ENCODE data around the gene TNC. TPM values are rescaled to one million over a fixed set of nuclear protein-coding genes. Genes with fewer than 3 reads are reported as not detected.

TNC gene
- total RNA-seq, 2 donors from 2014 or later, result 1.6 to 4.2 TPM

- Histone ChIP-seq H3K27me3 (no peaks in the 10 kb centered on the region), H3K9me3 (no peaks in the 10 kb centered on the region), H3K4me3 (no peak overlapping the region), H3K27ac (no peak overlapping the region), H3K36me3 (replicated peaks in 1 of 2; ENCODE audit: insufficient read depth in 1 of 2, low read depth in 2 of 2) (no peaks in the 10 kb centered on the region), H3K4me1 (no peaks in the 10 kb centered on the region)
- intact Hi-C loops (cut with DNase I), result no loop called here
- DNase-seq, result no peak
- no peak for ATAC-seq
- 70 to 72% methylated on average over 8 of the region's 8 CpGs for WGBS, 2 donors
- no peak for TF ChIP-seq POLR2A (IDR thresholded peaks at IDR 0.05)
- no peak for TF ChIP-seq CTCF (IDR thresholded peaks at IDR 0.05)
Measured at GRCh38 chr9:115002371-115003120, 115.4 kb downstream of the TNC start.

- Histone ChIP-seq H3K4me3 (no peak overlapping the region), H3K27me3 (no peaks in the 10 kb centered on the region), H3K9me3 (no peaks in the 10 kb centered on the region), H3K4me1 (peaks cover 11% of the 10 kb centered on the region), H3K27ac (no peak overlapping the region), H3K36me3 (replicated peaks in 1 of 2; ENCODE audit: insufficient read depth in 1 of 2, low read depth in 2 of 2) (no peaks in the 10 kb centered on the region)
- DNase-seq (no peak), ATAC-seq (no peak)
- 70 to 76% methylated on average over 7 of the region's 7 CpGs for WGBS, 2 donors
- TF ChIP-seq POLR2A (IDR thresholded peaks at IDR 0.05) (no peak), CTCF (IDR thresholded peaks at IDR 0.05) (no peak)
- intact Hi-C loops (cut with DNase I), result no loop called here
Measured at GRCh38 chr9:115000217-115000639, 117.7 kb downstream of the TNC start.

GRCh38 chr9:114998326-114998725 lies 119.6 kb downstream of the TNC start:
- TF ChIP-seq CTCF (IDR thresholded peaks at IDR 0.05) (no peak), POLR2A (IDR thresholded peaks at IDR 0.05) (no peak)
- no peak for ATAC-seq
- H3K27me3 ChIP-seq, result no peaks in the 10 kb centered on the region
- peaks cover 11% of the 10 kb centered on the region for H3K4me1 ChIP-seq
- no peaks in the 10 kb centered on the region for H3K36me3 ChIP-seq (replicated peaks in 1 of 2; ENCODE audit: insufficient read depth in 1 of 2, low read depth in 2 of 2)
- DNase-seq, result no peak
- 66 to 67% methylated on average over 2 of the region's 2 CpGs for WGBS, 2 donors
- intact Hi-C loops (cut with DNase I), result no loop called here
- H3K4me3 ChIP-seq, result no peak overlapping the region
- no peak overlapping the region for H3K27ac ChIP-seq
- H3K9me3 ChIP-seq, result no peaks in the 10 kb centered on the region

GRCh38 chr9:114995681-114996221 lies 122.2 kb downstream of the TNC start:
- ATAC-seq (peak; percentile 95), DNase-seq (peak in 3 of 4 donors; percentile 26 to 55 (median 42))
- Histone ChIP-seq H3K36me3 (replicated peaks in 1 of 2; ENCODE audit: insufficient read depth in 1 of 2, low read depth in 2 of 2) (no peaks in the 10 kb centered on the region), H3K9me3 (no peaks in the 10 kb centered on the region), H3K27ac (peak overlapping the region in 1 of 4 donors; percentile 63), H3K27me3 (no peaks in the 10 kb centered on the region), H3K4me3 (no peak overlapping the region), H3K4me1 (peaks cover 11% of the 10 kb centered on the region)
- intact Hi-C loops (cut with DNase I), result no loop called here
- TF ChIP-seq CTCF (IDR thresholded peaks at IDR 0.05) (no peak), POLR2A (IDR thresholded peaks at IDR 0.05) (no peak)
- WGBS, 2 donors, result 14% methylated on average over 10 of the region's 10 CpGs

- H3K9me3 ChIP-seq, result no peaks in the 10 kb centered on the region
- no peak for DNase-seq
- no peak overlapping the region for H3K27ac ChIP-seq
- no peaks in the 10 kb centered on the region for H3K36me3 ChIP-seq (replicated peaks in 1 of 2; ENCODE audit: insufficient read depth in 1 of 2, low read depth in 2 of 2)
- ATAC-seq, result no peak
- TF ChIP-seq CTCF (IDR thresholded peaks at IDR 0.05), result no peak
- no peak for TF ChIP-seq POLR2A (IDR thresholded peaks at IDR 0.05)
- peaks cover 11% of the 10 kb centered on the region for H3K4me1 ChIP-seq
- H3K4me3 ChIP-seq, result no peak overlapping the region
- H3K27me3 ChIP-seq, result no peaks in the 10 kb centered on the region
- intact Hi-C loops (cut with DNase I), result no loop called here
Measured at GRCh38 chr9:114994768-114995167, 123.2 kb downstream of the TNC start.
